ENCODE results near the gene KCNIP4.

The KCNIP4 gene

GRCh38 chr4:21845663-21846062, 102.9 kb downstream of the KCNIP4 start:
- DNase-seq (ENCODE audit: low read depth): no peak

- no peak for DNase-seq (ENCODE audit: low read depth)
Observed at GRCh38 chr4:21835712-21836111, 112.9 kb downstream of the KCNIP4 start.

- DNase-seq (ENCODE audit: low read depth): no peak
Observed at GRCh38 chr4:21830272-21830671, 118.3 kb downstream of the KCNIP4 start.

- DNase-seq (ENCODE audit: low read depth): no peak
Observed at GRCh38 chr4:21827575-21827974, 121.0 kb downstream of the KCNIP4 start.

DNA sequence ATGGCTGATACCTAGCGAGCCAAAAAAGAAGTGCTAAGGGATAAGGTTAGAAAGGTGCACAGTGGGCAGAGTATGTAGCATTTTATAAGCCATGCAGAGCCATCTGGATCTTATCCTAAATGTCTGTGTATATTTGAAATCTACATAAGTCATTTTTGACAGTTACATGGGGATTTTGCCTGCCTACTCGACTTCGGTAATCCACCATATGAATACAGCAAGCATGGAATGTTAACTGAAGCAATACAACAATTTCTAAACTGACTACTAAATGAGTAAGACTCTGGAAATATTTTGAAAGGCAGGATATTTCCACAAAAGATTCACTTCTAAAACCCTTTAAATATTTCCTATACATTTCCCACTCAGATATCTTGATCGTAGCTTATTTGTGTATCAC, 122.5 kb downstream of the KCNIP4 start:
- DNase-seq (ENCODE audit: low read depth): no peak

GRCh38 chr4:21819086-21819485, 129.5 kb downstream of the KCNIP4 start:
- DNase-seq (ENCODE audit: low read depth): no peak

DNA sequence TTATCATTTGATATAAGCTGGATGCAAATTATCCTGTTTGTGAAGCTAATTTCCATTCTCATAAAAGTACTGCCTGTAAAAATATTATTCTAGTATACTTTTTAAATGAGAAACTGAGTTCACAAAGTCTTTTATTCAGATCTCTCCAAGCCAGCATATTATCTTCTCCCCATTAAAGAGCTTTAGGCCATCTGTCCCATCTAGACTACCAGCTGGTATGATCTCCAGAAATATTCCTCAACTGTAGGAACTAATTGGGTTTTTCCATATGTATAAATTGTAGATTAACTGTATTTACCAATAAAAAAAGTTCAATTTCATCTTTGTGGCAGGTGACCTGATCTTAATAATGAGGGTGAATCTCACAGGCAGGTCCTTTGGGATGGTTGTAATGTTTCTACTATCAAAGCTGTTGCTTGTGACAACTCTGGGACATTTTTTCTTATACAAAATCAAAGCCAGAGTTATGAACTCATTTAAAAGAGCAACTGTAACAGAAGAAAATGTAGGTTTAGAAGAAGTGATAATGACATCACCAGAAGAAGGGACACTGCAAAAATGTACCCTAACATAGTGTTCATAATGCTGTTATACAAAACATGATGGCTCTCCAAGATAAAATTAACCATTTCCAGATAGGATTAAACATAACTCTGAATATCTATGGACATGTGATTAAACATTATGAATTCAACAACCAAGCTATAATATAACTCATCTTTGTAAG, 132.8 kb downstream of the KCNIP4 start:
- DNase-seq (ENCODE audit: low read depth): no peak

DNA sequence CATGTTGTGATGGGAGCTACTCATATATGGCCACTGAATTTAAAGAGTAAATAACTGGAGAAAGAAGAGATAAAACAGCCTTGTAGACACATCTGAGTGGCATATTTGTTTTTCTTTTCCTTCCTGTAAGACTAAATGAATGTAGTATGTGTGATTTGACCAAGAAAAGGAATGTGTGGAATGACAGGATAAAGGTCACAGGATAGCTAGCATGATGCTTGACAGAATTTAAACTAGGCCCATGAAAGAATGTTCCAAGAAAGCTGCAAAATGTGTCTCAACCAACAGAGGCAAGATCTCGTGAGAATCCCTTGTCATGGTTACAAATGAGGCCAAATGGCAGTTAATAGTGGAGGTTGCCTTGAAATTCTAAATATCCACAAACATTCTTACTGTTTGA, 137.0 kb downstream of the KCNIP4 start:
- no peak for DNase-seq (ENCODE audit: low read depth)

DNA sequence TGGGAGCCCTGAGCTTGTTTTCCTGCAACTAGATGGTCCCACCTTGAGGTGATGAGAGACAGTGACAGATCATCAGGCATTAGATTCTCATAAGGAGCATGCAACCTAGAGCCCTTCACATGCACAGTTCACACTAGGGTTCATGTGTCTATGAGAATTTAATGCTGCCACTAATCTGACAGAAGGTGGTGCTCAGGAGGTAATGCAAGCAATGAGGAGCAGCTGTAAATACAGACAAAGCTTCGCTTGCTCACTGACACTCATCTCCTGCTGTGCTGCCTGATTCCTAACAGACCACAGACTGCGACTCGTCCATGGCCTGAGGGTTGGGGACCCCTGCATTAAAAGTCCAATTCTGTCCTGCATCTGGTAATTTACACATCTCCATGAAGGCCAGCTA, 141.6 kb downstream of the KCNIP4 start:
- no peak for DNase-seq (ENCODE audit: low read depth)

DNA sequence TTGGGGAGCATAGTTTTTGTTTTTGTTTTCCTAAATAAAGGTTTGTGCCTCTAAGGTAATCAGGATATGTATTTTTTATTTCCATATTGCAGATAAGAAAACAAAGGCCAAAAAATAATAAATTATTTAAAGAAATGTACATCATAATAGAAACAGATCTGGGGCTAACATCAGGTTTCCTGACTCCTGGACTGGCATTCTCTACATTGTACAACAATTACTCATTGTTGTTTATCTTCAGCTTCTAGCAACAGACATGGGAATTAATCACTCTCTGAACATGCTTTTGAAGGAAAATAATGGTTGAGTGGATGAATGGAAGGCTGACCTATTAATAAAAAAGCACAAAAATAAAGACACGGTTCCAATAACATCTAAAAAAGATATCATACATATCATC, 146.2 kb downstream of the KCNIP4 start:
- no peak for DNase-seq (ENCODE audit: low read depth)

- DNase-seq (ENCODE audit: low read depth): no peak
Observed at GRCh38 chr4:21801661-21802385, 146.7 kb downstream of the KCNIP4 start.

DNA sequence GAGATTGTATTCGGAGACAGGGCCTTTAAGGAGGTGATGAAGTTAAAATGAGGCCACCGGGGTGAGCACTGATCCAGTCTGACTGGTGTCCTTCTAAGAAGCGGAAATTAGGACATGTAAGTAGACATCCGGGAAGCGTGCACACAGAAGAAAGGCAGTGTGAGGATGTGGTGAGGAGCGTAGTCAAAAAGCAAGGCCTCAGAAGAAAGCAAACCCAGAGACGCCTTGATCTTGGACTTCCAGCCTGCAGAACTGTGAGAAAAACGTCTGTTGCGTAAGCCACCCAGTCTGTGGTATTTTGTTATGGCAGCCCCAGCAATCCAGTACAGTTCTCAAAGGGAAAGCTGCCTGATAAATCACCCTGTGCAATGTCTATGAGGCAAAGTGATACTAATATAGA, 153.5 kb downstream of the KCNIP4 start:
- no peak for DNase-seq (ENCODE audit: low read depth)

DNA sequence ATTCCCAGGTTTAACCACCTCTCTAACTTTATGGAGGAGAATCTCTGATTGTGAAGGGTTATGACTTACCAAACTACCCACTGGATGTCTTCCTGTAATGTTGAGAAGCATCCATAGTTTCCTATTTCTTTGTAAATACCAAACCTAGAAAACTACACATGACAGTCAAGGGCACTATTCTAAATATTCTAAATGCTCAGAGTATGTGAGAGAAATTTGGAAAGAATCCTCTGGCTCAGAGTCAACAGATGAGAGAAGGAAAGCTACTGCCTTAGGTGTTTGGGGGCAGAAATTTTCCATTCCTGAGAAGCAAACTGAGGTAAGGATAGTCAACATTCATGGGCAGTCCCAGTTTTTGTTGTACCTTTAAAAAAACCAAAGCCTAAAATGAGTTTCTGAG, 155.8 kb downstream of the KCNIP4 start:
- DNase-seq (ENCODE audit: low read depth): no peak

- DNase-seq (ENCODE audit: low read depth): no peak
Observed at GRCh38 chr4:21790438-21791029, 158.0 kb downstream of the KCNIP4 start.

GRCh38 chr4:21780148-21780547, 168.4 kb downstream of the KCNIP4 start:
- DNase-seq (ENCODE audit: low read depth): no peak

- no peak for DNase-seq (ENCODE audit: low read depth)
Observed at GRCh38 chr4:21778702-21779101, 169.9 kb downstream of the KCNIP4 start.

GRCh38 chr4:21775703-21776102, 172.9 kb downstream of the KCNIP4 start:
- no peak for DNase-seq (ENCODE audit: low read depth)

- DNase-seq (ENCODE audit: low read depth): no peak
Observed at GRCh38 chr4:21769404-21770147, 179.0 kb downstream of the KCNIP4 start.

DNA sequence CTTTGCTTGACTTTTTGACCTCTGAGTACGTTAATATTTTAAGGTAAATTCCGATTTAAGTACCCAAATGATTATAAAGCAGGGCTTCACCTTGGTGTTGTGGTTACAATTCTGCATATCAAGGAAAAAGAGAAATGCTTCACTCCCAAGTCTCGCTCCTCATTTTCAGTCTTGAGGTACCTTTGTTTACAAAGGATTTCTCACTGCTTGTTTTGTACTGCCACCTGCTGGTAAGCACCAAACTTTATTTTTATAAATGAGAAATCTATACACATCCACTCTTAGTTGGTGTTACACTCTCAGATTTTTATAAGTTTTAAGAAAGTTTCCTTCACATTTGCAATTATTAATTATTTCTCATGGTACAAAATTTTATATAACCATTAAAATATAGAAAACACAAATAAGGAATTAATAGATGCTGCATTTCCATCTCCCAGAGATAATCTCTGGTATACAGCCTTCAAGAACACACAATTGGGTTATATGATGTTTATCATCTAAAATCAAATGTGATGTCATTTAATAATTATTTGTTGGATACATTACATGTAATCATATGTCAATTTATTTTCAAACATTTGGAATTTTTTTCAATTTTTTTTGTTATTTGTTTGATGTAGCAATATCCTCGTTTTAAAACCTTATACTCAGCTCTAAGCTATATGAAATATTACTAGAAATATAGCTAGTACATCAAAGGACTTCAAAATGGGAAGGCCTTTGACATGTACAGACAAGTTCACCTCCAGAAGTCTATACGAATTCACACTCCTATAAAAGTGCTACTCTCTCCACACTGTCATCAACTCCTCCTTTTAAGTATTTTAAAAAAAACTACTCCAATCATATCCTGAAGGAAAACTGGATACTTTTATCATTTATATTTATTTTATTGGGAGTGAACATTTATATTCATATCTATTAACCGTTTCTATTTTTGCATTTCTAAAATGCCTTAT, 179.9 kb downstream of the KCNIP4 start:
- DNase-seq (ENCODE audit: low read depth): no peak

- no peak for DNase-seq (ENCODE audit: low read depth)
Observed at GRCh38 chr4:21765810-21766407, 182.7 kb downstream of the KCNIP4 start.

DNA sequence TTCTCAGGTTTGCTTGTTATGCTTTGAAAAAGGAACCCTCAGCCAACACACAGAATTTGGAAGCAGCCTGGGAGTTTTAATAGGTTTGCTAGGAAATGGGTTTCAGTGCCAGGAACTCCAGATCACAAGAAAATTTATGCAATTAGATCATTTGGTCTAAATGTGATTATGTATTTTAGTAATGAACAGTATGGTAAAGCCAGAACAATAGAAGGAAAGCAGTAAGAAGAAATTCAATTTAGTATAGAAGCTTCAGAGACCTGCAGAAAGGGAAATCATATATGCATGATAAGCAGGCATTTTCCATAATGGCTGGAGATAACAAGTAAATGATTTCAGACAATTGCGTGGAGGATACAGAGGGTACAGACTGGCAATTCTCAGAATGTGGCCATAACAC, 184.7 kb downstream of the KCNIP4 start:
- no peak for DNase-seq (ENCODE audit: low read depth)

All from stimulated activated CD8-positive, alpha-beta memory T cell treated with anti-CD3 and anti-CD28 coated beads, Interleukin-4, amount 100 ng/mL, for 24 hours (primary cell).